ENCODE data around the gene LYPLAL1. TPM values are rescaled to one million over a fixed set of nuclear protein-coding genes. Genes with fewer than 3 reads are reported as not detected.

LYPLAL1 gene
- total and polyA plus RNA-seq, 2 of the 8 experiments (the other 6 are each of a cell fraction or from before 2014, with no cell fraction given), result 6.3 to 23.8 TPM

- TF ChIP-seq, protein P1, sequence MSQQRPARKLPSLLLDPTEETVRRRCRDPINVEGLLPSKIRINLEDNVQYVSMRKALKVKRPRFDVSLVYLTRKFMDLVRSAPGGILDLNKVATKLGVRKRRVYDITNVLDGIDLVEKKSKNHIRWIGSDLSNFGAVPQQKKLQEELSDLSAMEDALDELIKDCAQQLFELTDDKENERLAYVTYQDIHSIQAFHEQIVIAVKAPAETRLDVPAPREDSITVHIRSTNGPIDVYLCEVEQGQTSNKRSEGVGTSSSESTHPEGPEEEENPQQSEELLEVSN (IDR thresholded peaks at IDR 0.05), result no peak
- TF ChIP-seq NANOG (IDR thresholded peaks at IDR 0.05; ENCODE audit: insufficient read depth, low read depth, low read length, poor library complexity, severe bottlenecking), result no peak
Measured at GRCh38 chr1:219151467-219151866, 22.2 kb upstream of the LYPLAL1 start (continued).

All from H1 (cell line).